ENCODE results near the gene CELF1. TPM values are rescaled to one million over a fixed set of nuclear protein-coding genes. Genes with fewer than 3 reads are reported as not detected.

CELF1 gene
- total RNA-seq = 100 to 1,000 TPM in 2 of 4 donors, 10 to 100 TPM in 2; 82.9 to 248 (median 96.7) TPM

GRCh38 chr11:47552566-47553405, at the start of gene CELF1:
Gene CELF1, minus strand, starts transcription at chr11:47553132. Its CDS starts 53,609 bp downstream, at chr11:47499523.
- WGBS, 2 donors (ENCODE audit: low coverage in 1 of 2) = 0% methylated on average over 65 of the region's 89 CpGs; no CpG with 5 or more reads in 1 of the 2 donors
- in situ Hi-C loops (cut with MboI; ENCODE audit: low pct_ligation_motif_present in 1 of 4, low pct_unique_long_range_greater_than_20kb in 1 of 4, low sequenced_read_pairs in 3 of 4) (loop anchor here in 1 of 4 donors (25.0 kb wide), 1 partner anchor 90 kb away; no protein-coding TSS in a partner anchor), intact Hi-C loops (cut with DNase I; ENCODE audit: low total_unique reads) (no loop called here)
- H3K4me3 ChIP-seq = peak within 1 kb of the TSS; percentile 77 to 95 (median 94)
- peak within 1 kb of the TSS; percentile 94 to 97 (median 96) for H3K27ac ChIP-seq
- peak; percentile 93 for DNase-seq
- peaks cover 11 to 48% (median 22%) of the 10 kb centered on the region in 4 donors for H3K4me1 ChIP-seq
- no peaks in the 10 kb centered on the region for H3K36me3 ChIP-seq
- H3K27me3 ChIP-seq = no peaks in the 10 kb centered on the region
- peak; percentile 68 to 96 (median 85) for TF ChIP-seq CTCF (IDR thresholded peaks at IDR 0.05)
- no peak for TF ChIP-seq EP300 (IDR thresholded peaks at IDR 0.05; ENCODE audit: low read depth)
- peak; percentile 46 for TF ChIP-seq POLR2A (IDR thresholded peaks at IDR 0.05)
- peak; percentile 49 to 90 (median 81) for TF ChIP-seq POLR2AphosphoS5 (IDR thresholded peaks at IDR 0.05)
- no peaks in the 10 kb centered on the region for H3K9me3 ChIP-seq

GRCh38 chr11:47599902-47600301, 47.0 kb upstream of the CELF1 start:
- DNase-seq = no peak
- WGBS, 2 donors (ENCODE audit: low coverage in 1 of 2) = 71% methylated on average over 4 of the region's 4 CpGs; no CpG with 5 or more reads in 1 of the 2 donors
- intact Hi-C loops (cut with DNase I; ENCODE audit: low total_unique reads) = no loop called here

GRCh38 chr11:47595967-47596366, 43.0 kb upstream of the CELF1 start:
- H3K9me3 ChIP-seq = no peaks in the 10 kb centered on the region
- H3K27me3 ChIP-seq = peaks cover 44% of the 10 kb centered on the region
- WGBS, 2 donors (ENCODE audit: low coverage in 1 of 2) = 94% methylated on average over 1 of the region's 1 CpG; no CpG with 5 or more reads in 1 of the 2 donors

More at GRCh38 chr11:47599902-47600301, 47.0 kb upstream of the CELF1 start:
- Histone ChIP-seq H3K4me1 (no peaks in the 10 kb centered on the region), H3K9me3 (no peaks in the 10 kb centered on the region), H3K36me3 (no peaks in the 10 kb centered on the region), H3K4me3 (no peak overlapping the region), H3K27me3 (peaks cover 8% of the 10 kb centered on the region), H3K27ac (no peak overlapping the region)
- in situ Hi-C loops (cut with MboI; ENCODE audit: low pct_ligation_motif_present in 1 of 4, low pct_unique_long_range_greater_than_20kb in 1 of 4, low sequenced_read_pairs in 3 of 4) = no loop called here
- TF ChIP-seq CTCF (IDR thresholded peaks at IDR 0.05) (no peak), POLR2A (IDR thresholded peaks at IDR 0.05) (no peak), EP300 (IDR thresholded peaks at IDR 0.05; ENCODE audit: low read depth) (no peak), POLR2AphosphoS5 (IDR thresholded peaks at IDR 0.05) (no peak)

GRCh38 chr11:47595029-47595428, 42.1 kb upstream of the CELF1 start:
- Histone ChIP-seq H3K36me3 (no peaks in the 10 kb centered on the region), H3K27ac (no peak overlapping the region), H3K27me3 (peaks cover 52% of the 10 kb centered on the region), H3K9me3 (no peaks in the 10 kb centered on the region), H3K4me1 (peaks cover 0 to 12% (median 8%) of the 10 kb centered on the region in 4 donors), H3K4me3 (no peak overlapping the region)
- intact Hi-C loops (cut with DNase I; ENCODE audit: low total_unique reads) (no loop called here), in situ Hi-C loops (cut with MboI; ENCODE audit: low pct_ligation_motif_present in 1 of 4, low pct_unique_long_range_greater_than_20kb in 1 of 4, low sequenced_read_pairs in 3 of 4) (no loop called here)
- no peak for TF ChIP-seq EP300 (IDR thresholded peaks at IDR 0.05; ENCODE audit: low read depth)
- TF ChIP-seq CTCF (IDR thresholded peaks at IDR 0.05) = no peak
- TF ChIP-seq POLR2A (IDR thresholded peaks at IDR 0.05) = no peak
- TF ChIP-seq POLR2AphosphoS5 (IDR thresholded peaks at IDR 0.05) = no peak
- DNase-seq = no peak
- 60% methylated on average over 7 of the region's 7 CpGs; no CpG with 5 or more reads in 1 of the 2 donors for WGBS, 2 donors (ENCODE audit: low coverage in 1 of 2)

More at GRCh38 chr11:47595967-47596366, 43.0 kb upstream of the CELF1 start:
- DNase-seq = no peak
- no peak for TF ChIP-seq POLR2A (IDR thresholded peaks at IDR 0.05)
- intact Hi-C loops (cut with DNase I; ENCODE audit: low total_unique reads) (no loop called here), in situ Hi-C loops (cut with MboI; ENCODE audit: low pct_ligation_motif_present in 1 of 4, low pct_unique_long_range_greater_than_20kb in 1 of 4, low sequenced_read_pairs in 3 of 4) (no loop called here)
- Histone ChIP-seq H3K4me3 (no peak overlapping the region), H3K4me1 (peaks cover 0 to 12% (median 8%) of the 10 kb centered on the region in 4 donors), H3K36me3 (no peaks in the 10 kb centered on the region), H3K27ac (no peak overlapping the region)
